GM19467 (cell line): ENCODE results near the gene BIRC7.
"Not testable (repeated sequence)": the region's sequence is repeated elsewhere in the genome, so short reads cannot be mapped to it uniquely, and the experiment has no call there.

Source experiments
- ATAC-seq: cut with Tn5 transposase; IDR thresholded peaks from one replicate; pipeline ENCODE4 v1.9.1; 2021; ENCODE audit warnings: mild to moderate bottlenecking, moderate library complexity; ENCODE audit not compliant: unreplicated experiment

Gene BIRC7

DNA sequence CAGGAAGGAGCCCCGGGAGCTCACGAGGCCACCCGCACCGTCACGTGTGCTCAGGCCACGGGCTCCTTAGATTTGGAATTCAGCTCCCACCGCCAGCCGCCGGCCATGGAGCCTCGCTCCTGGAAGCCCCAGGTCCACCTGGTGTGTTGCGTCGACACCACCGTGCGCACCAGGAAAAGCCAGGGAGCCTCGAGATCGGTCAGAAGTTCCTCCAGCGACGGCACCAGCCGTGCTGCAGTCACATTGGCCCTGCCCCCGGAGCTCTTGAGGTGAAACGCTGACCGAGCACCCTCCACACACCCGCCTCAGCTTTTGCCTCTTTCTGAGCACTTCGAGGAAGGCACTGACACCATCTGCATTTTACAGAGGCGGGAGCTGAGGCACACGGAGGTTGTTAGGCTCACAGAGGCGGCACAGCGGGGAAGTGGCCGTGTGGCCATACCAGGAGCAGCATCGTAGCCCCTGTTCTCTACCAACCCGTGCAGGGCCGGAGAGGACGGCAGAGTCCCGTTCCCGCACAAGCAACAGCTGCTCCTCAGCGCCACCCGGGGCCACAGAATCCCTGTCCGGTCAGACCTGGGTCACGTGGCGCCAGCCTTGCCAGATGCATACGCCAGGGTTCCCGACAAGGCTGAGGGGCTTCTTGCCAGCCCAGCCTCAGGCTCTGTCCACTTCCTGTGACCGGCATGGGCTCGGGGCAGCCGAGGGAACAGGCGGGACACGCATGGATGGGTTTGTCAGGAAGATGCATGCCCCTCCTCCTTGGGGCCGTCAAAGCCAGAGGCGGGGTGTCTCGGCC is 11.0 kb downstream of the BIRC7 start:
- ATAC-seq, result no peak

GRCh38 chr20:63247671-63248228 is 12.0 kb downstream of the BIRC7 start:
- ATAC-seq, result no peak

DNA sequence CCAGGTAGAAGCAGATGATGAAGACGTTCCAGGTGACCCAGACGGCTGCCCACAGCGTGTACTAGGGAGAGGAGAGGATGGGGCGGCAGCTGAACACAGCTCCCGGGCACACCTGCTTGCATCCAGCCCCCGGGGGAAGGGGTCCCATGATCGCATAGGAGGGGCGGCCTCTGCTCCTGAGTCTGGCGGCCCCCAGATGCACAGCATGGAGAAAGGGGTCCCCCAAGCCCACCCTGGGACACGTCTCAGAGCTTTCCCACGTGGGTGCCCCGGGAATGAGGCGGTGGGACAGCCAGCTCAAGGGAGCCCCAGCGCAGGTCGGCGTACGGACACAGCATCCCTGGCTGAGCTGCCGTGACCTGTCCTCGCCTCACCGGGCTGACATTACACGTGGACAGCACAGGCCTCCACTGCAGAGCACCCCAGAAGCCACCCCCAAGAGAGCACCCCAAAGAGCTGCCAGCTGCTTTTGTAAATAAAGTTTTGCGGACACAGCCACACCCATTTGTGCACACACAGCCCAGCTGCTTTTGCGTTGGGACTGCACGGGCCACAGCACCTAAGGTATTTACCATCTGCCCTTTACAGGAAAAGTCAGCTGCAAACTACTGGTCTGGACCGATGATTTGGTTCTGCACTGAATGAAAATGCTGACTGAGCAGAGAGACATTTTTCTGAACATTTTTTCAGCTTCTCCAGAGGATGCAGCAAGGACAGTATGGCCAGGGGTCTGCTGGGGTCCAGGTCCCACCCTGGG is 13.3 kb downstream of the BIRC7 start:
- ATAC-seq, result no peak

DNA sequence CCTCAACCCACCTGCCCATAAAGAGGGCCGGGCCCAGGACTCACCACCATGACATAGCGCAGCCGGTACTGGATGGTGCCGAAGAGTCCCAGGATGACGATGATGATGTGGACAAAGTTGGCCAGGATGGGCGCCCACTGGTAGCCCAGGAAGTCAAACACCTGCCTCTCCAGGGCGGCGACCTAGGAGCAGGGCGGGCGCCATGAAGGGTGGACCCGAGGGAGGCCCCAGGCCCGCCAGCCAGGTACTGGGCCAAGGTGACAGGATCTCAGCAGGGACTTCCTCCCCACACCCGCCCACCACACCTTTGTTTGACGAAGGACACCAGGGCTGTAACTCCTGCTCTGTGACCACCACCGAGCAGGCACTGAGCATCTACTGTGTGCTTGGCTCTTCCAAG is 14.2 kb downstream of the BIRC7 start:
- no peak for ATAC-seq

DNA sequence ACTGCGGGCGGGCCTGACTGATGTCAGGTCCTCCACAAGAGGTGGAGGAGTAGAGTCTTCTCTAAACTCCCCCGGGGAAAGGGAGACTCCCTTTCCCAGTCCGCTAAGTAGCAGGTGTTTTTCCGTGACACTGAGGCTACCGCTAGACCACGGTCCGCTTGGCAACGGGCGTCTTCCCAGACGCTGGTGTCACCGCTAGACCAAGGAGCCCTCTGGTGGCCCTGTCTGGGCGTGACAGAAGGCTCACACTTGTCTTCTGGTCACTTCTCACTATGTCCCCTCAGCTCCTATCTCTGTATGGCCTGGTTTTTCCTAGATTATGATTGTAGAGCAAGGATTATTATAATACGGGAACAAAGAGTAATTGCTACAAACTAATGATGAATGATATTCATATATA is 15.6 kb downstream of the BIRC7 start:
- not testable (repeated sequence) for ATAC-seq

- no peak for ATAC-seq
These were observed 16.6 kb downstream of the BIRC7 start for GRCh38 chr20:63252284-63252711.

DNA sequence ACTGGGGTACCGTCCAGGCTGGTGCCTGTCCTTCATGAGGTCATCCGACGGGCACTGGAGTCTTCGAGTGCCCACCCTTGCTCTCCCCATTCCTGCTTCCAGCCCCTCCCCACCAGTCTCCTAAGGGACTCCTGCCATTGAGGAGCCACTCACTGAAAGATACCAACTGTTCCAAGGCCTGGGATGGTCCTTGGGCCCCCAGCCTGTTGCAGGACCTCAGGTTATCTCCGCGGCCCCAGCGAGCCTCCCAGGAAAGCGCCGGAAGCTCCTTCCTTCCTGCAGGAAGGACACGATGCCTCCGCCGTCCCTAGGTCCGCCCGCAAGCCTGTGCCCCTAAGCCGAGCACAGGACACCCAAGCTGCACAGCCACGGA is 17.3 kb downstream of the BIRC7 start:
- ATAC-seq, result no peak

GRCh38 chr20:63253438-63254231 is 17.9 kb downstream of the BIRC7 start:
- no peak for ATAC-seq

DNA sequence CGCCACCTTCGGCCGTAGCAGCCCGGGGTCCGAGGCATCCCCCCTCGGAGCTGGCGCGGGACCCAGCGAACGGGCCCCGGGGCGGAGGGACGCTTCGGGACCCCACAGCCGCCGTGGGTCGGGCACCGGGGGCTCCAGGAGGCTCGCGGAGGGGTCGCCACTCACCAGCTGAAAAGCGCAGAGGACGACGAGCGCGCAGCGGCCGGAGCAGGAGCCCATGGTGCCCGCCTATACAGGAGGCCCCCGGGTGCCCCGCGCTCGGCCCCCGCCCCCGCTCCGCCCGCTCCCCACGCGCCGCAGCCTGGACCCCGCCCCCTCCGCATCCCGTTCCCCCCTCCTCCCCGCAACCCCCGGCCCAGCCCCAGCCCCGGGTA is 18.5 kb downstream of the BIRC7 start, which contains the start of gene NKAIN4:
TSS of gene NKAIN4 (minus strand) at position 232 of the 374 bp plus-strand sequence. CDS start at position 219, 13 bp downstream.
- ATAC-seq, result no peak

DNA sequence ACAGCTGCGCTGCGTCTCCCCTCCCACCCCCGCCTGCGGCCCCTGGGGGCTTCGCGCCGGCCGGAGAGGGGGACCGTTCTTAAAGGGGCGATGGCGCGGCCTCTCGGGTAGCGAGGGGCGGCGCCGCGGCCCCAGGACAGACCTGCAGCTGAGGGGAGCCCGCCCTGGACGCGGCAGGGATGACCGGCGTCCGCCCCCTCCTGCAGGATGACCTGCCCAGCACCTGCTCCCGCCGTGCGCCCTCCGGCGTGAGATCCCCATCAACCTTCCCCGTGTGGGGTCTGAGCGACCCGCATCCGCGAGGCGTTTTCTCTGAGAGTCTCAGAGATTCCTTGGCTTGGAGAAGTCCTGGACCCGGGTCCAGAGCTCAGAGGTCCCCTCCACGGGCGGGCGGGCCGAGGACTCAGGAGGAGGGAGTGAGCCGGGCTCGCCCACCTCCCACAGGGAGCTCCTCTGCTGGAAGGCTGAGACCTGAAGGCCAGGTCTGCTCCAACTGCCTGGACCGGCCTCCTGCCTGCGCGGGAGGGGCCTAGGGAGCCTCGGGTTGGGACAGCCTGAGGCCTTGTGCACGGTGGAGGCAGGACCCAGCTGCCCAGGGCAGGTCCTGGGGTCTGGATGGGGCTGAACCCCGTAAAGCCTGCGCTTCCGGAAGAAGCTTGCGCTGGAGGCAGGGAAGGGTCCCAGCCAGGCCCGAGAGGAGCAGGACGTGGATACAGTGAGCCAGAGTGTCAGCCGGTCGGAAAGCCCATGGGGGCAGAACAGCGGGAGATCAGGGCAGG is 19.1 kb downstream of the BIRC7 start:
- no peak for ATAC-seq

DNA sequence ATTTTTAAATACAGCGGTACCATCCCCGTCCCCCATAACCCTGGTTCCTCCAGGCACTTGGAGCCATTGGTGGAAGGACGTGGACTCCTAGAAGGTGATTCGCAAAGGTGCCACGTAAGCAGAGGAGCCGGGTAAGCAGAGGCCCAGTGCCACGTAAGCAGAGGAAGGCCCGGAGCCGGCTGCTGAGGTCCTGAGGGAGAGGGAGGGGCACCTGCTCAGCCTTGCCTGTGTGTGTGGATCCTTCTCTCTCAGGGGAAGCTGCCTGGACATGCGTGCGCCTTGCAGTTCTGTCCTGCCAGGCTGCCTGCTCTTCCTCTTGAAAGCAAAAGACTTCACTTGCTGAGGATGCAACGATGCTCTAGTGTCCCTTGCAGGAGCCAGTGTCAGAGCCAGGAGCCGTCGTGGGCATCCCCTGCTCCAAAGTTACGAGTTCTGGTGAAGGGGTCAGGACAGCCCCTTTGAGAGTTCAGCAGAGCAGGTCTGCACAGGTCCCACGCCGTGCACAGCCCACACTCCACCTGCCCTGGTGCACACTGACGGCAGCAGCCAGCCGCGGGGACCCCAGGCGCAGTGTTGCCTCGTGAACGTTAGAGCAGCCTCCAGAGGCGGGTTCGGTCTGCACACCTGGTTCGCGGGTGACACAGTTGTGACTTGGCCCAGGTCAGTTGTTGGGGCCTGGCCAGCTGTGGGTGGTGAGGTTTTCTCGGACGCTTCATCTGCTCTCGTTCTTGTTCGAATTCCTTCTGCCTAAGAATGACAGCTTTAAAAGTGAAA is 20.4 kb downstream of the BIRC7 start:
- no peak for ATAC-seq

GRCh38 chr20:63256954-63257353 is 21.2 kb downstream of the BIRC7 start:
- ATAC-seq, result no peak

DNA sequence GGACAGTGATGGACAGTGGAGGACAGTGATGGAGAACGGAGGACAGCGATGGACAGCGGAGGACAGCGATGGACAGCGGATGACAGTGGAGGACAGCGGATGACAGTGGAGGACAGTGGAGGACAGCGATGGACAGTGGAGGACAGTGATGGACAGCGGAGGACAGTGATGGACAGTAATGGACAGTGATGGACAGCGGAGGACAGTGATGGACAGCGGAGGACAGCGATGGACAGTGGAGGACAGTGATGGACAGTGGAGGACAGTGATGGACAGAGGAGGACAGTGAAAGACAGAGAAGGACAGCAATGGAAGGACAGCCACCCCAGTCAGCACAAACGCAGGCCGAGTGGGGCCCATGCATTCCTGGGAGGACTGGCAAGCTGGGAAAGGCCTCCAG is 21.9 kb downstream of the BIRC7 start:
- ATAC-seq, result no peak

DNA sequence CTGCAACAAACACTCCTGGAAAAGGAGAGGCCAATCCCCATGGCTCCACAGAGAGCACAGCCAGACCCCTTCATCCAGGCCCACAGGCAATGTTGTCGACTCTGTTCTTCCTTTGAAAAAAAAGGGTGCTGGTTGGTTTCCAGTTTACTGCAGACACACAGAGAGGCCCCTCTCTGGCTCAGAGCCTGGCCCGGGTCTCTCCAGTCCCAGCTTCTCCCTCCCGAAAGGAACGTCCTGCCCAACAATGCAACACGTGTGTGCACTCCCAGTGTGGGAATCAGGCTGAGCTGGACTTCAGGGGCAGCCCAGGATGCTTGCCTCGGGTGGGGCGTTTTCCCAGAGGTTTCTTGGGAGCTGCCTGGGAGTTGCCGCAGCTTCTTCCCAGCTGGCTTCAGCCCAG is 23.1 kb downstream of the BIRC7 start:
- no peak for ATAC-seq

DNA sequence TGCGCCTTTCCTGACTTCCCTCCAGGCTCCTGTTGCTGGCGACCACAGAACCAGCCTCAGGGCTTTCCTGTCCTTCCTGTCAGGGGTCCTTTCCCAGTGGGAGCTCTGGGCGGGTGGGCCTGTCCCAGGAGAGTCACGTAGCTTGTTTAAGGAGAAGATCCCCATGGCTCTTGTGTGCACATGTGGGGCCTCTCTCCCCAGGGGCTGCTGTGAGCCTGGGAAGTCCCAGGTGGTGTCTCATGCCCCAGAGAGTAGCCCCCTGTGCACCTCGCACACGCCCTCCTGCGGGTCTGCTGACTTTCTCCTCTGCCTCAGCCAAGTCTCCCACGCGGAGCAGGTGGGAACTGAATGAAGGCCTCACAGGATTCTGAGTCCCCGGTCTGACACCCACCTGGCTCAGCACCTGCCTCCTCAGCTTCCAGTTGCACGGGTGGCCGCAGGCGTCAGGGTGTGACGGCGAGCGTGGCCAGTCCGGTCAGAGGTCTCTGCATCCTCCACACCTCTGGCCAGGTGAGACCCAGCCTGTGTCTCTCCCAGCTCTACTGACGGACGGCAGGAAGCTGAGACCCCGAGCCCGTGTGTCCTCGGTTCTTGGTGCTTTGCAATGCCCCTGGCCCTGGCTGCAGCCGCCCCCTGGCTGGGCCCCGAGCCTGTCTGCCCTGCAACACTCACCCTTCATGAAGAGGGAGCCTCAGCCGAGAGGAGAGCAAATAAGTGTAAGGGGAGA is 24.2 kb downstream of the BIRC7 start:
- ATAC-seq, result no peak

- no peak for ATAC-seq
These were observed 24.8 kb downstream of the BIRC7 start for GRCh38 chr20:63260521-63260920.

DNA sequence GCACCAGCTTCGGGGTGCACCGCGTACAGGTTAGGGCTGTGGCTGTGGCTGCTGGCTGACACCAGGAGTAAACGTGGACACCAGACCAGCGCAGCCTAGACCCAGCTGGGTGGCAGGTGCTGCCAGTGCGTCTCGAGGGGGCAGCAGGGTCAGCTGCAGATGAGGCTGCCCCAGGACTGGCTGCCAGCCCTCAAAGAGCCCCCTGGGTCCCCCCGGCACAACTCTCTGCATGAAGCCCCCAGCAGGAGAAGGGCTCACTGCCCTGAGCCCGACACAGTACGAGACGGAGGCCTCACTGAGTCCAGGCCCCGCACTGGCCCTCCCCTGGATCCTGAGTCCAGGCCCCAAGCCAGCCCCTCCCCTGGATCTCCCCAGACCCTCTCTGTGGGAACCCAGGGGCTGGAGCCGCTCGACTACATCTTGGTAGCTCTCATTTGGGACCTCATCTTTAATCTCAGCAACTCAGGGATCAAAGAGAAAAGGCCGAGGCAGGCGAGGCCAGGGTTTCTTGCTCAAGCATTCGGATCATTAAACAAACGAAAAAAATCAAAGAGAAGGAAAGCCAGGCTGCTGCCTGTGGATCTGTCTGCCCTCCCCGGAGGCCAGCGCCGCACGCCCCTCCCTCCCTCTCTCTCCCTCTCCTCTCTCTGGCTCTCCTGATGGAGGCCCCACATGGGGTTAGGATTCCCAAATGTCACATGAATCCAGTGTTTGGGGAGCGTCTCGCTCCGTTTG is 25.5 kb downstream of the BIRC7 start:
- ATAC-seq, result no peak

DNA sequence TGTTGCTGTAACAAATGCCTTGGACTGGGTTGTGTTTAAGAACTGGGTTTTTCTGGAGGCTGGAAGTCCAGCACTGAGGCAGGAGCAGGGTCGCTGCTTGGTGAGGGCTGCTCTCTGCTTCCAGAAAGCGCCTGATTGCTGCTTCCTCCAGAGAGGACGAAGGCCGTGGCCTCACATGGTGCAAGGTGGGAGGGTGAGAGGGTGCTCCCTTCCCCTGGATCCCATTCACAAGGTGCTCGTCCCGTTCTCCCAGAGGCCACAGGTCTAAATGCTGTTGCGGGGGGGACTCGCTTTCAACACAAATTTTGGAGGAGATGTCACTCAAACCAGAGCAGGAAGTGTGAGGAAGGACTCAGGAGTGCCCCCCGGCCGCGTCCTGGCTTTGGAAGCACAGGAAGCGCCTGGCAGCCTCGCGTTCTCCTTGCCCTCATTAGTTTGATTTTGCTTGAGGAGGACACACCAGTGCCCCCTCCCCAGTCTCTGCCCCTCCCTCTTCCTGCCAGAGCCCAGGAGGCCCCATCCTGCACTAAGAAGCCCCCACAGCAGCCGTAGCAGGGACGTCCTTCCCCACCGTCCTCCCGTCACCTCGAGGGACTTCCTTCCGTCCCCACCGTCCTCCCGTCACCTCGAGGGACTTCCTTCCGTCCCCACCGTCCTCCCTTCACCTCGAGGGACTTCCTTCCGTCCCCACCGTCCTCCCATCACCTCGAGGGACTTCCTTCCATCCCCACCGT is 26.3 kb downstream of the BIRC7 start:
- no peak for ATAC-seq
